Activated gamma-delta T cell treated with anti-CD3 and anti-CD28 coated beads, Interleukin-2, amount 50 U/mL, for 16 hours (primary cell): ENCODE data around the gene ELMO1.

Experiments used
- DNase-seq: peaks from one replicate; pipeline ENCODE4 v3.0.0-alpha.2; 2020; ENCODE audit warnings: low read depth

Gene ELMO1

GRCh38 chr7:37093257-37093656 is 355.4 kb downstream of the ELMO1 start:
- DNase-seq: no peak

- no peak for DNase-seq
These were observed 356.1 kb downstream of the ELMO1 start for GRCh38 chr7:37092548-37092947.

- DNase-seq: no peak
These were observed 358.7 kb downstream of the ELMO1 start for GRCh38 chr7:37089972-37090371.

- no peak for DNase-seq
These were observed 363.1 kb downstream of the ELMO1 start for GRCh38 chr7:37085600-37085999.

GRCh38 chr7:37084303-37084702 is 364.4 kb downstream of the ELMO1 start:
- no peak for DNase-seq

GRCh38 chr7:37083311-37084096 is 365.2 kb downstream of the ELMO1 start:
- DNase-seq: no peak

- no peak for DNase-seq
These were observed 367.2 kb downstream of the ELMO1 start for GRCh38 chr7:37081436-37081835.

GRCh38 chr7:37079420-37079819 is 369.2 kb downstream of the ELMO1 start:
- no peak for DNase-seq

- no peak for DNase-seq
These were observed 372.0 kb downstream of the ELMO1 start for GRCh38 chr7:37076668-37077067.

- no peak for DNase-seq
These were observed 374.3 kb downstream of the ELMO1 start for GRCh38 chr7:37074370-37074769.

GRCh38 chr7:37071124-37071523 is 377.5 kb downstream of the ELMO1 start:
- DNase-seq: no peak

GRCh38 chr7:37070471-37070870 is 378.2 kb downstream of the ELMO1 start:
- no peak for DNase-seq

- DNase-seq: no peak
These were observed 378.6 kb downstream of the ELMO1 start for GRCh38 chr7:37070031-37070430.

- no peak for DNase-seq
These were observed 379.3 kb downstream of the ELMO1 start for GRCh38 chr7:37069336-37069735.

GRCh38 chr7:37068902-37069301 is 379.8 kb downstream of the ELMO1 start:
- no peak for DNase-seq

- DNase-seq: no peak
These were observed 380.6 kb downstream of the ELMO1 start for GRCh38 chr7:37068038-37068437.

GRCh38 chr7:37065779-37066271 is 382.8 kb downstream of the ELMO1 start:
- DNase-seq: no peak

- DNase-seq: no peak
These were observed 386.2 kb downstream of the ELMO1 start for GRCh38 chr7:37062560-37062859.

- no peak for DNase-seq
These were observed 386.7 kb downstream of the ELMO1 start for GRCh38 chr7:37061849-37062559.

GRCh38 chr7:37056234-37056912 is 392.3 kb downstream of the ELMO1 start:
- DNase-seq: no peak

- no peak for DNase-seq
These were observed 393.9 kb downstream of the ELMO1 start for GRCh38 chr7:37054624-37055241.

GRCh38 chr7:37052705-37053104 is 396.0 kb downstream of the ELMO1 start:
- no peak for DNase-seq

- no peak for DNase-seq
These were observed 397.9 kb downstream of the ELMO1 start for GRCh38 chr7:37050801-37051200.
